TTC549 (cell line): Measurements from ENCODE around the gene ARID1B.
"Not testable (repeated sequence)": the region's sequence is repeated elsewhere in the genome, so short reads cannot be mapped to it uniquely, and the experiment has no call there.

ENCODE experiments used
- FAIRE-seq: peaks from 2 replicates; lab custom pipeline; 2012; peaks lifted over from hg19 to GRCh38; lab: Jason Lieb, UNC

ARID1B gene

GRCh38 chr6:156967852-156968251 is 190.7 kb downstream of the ARID1B start:
- no peak for FAIRE-seq

GRCh38 chr6:156969233-156969632 is 192.1 kb downstream of the ARID1B start:
- FAIRE-seq = no peak

- FAIRE-seq = no peak
These were observed 193.5 kb downstream of the ARID1B start for GRCh38 chr6:156970595-156971112.

- no peak for FAIRE-seq
These were observed 194.1 kb downstream of the ARID1B start for GRCh38 chr6:156971153-156971885.

- FAIRE-seq = no peak
These were observed 195.0 kb downstream of the ARID1B start for GRCh38 chr6:156972145-156972544.

- FAIRE-seq = no peak
These were observed 197.7 kb downstream of the ARID1B start for GRCh38 chr6:156974830-156975261.

- no peak for FAIRE-seq
These were observed 198.2 kb downstream of the ARID1B start for GRCh38 chr6:156975414-156975813.

GRCh38 chr6:156976216-156977127 is 199.3 kb downstream of the ARID1B start:
- no peak for FAIRE-seq

- FAIRE-seq = no peak
These were observed 200.5 kb downstream of the ARID1B start for GRCh38 chr6:156977527-156978291.

GRCh38 chr6:156978948-156979347 is 201.8 kb downstream of the ARID1B start:
- no peak for FAIRE-seq

- FAIRE-seq = no peak
These were observed 203.3 kb downstream of the ARID1B start for GRCh38 chr6:156980515-156980914.

- FAIRE-seq = no peak
These were observed 203.8 kb downstream of the ARID1B start for GRCh38 chr6:156980948-156981347.

- FAIRE-seq = no peak
These were observed 205.0 kb downstream of the ARID1B start for GRCh38 chr6:156982168-156982567.

GRCh38 chr6:156982864-156983263 is 205.7 kb downstream of the ARID1B start:
- not testable (repeated sequence) for FAIRE-seq

GRCh38 chr6:156984178-156984738 is 207.1 kb downstream of the ARID1B start:
- FAIRE-seq = no peak

GRCh38 chr6:156985309-156985708 is 208.1 kb downstream of the ARID1B start:
- no peak for FAIRE-seq

- no peak for FAIRE-seq
These were observed 211.3 kb downstream of the ARID1B start for GRCh38 chr6:156988276-156989158.

- no peak for FAIRE-seq
These were observed 212.1 kb downstream of the ARID1B start for GRCh38 chr6:156989159-156989806.

- FAIRE-seq = no peak
These were observed 215.0 kb downstream of the ARID1B start for GRCh38 chr6:156992020-156992804.

GRCh38 chr6:156993713-156994112 is 216.5 kb downstream of the ARID1B start:
- no peak for FAIRE-seq
